HepG2 (cell line): Measurements from ENCODE around the gene OPN1LW. TPM values are rescaled to one million over a fixed set of nuclear protein-coding genes. Genes with fewer than 3 reads are reported as not detected.

ENCODE experiments used
- ATAC-seq: fragments of 200-7000 bp; cut with Tn5 transposase; 3 replicates; pipeline ENCODE4 v1.9.1; 2020; ENCODE audit warnings: mild to moderate bottlenecking, moderate library complexity
- BruUV-seq: library from RNA; stranded (reverse); fragments of 400-500 nt; replicated peaks from 2 replicates; lab custom pipeline; 2021; lab: Mats Ljungman, UMichigan
- CTCF ChIA-PET: fragments of 300-600 bp; formaldehyde crosslinking; extraction: SDS; loops from one replicate; lab custom pipeline; 2021; ENCODE audit warnings: low total read pairs, inconsistent platforms, low intra/inter-chr PET ratio; lab: Yijun Ruan, JAX
- POLR2A ChIA-PET: fragments of 350-600 bp; sonication (Branson Sonifier 250); formaldehyde crosslinking; loops from one replicate; lab custom pipeline; 2020; ENCODE audit warnings: antibody characterized with exemption, inconsistent platforms; lab: Yijun Ruan, JAX
- DNase-seq: peaks from one replicate; pipeline ENCODE4 v3.0.0-alpha.2; 2015; ENCODE audit warnings: low spot score
- FAIRE-seq: peaks from 3 replicates; lab custom pipeline; 2011; peaks lifted over from hg19 to GRCh38; lab: Jason Lieb, UNC
- H2AFZ ChIP-seq: one replicate; pipeline ENCODE4 v1.6.1; 2011; ENCODE audit warnings: low read length, inconsistent platforms
- H3K27ac ChIP-seq: fragments of 300-600 bp; 3 replicates; pipeline ENCODE4 v1.8.0; 2011; ENCODE audit warnings: mixed run types, mild to moderate bottlenecking, mixed read lengths, low read length, inconsistent platforms; ENCODE audit not compliant: insufficient read depth; ENCODE audit errors: extremely low read length
- H3K27me3 ChIP-seq, 2 experiments: fragments of 200-600 bp in 1 of 2; 2 replicates in 1 of 2; 3 replicates in 1 of 2; pipeline versions ENCODE4 v1.6.0 to v1.8.0; 2011; ENCODE audit warnings: low read length in 2 of 2, mild to moderate bottlenecking in 2 of 2, moderate library complexity in 2 of 2, inconsistent platforms in 1 of 2; ENCODE audit not compliant: insufficient read depth in 2 of 2, control insufficient read depth in 1 of 2
- H3K36me3 ChIP-seq, 2 experiments: fragments of 200-600 bp in 1 of 2; replicated peaks in 1 of 2; 2 replicates in 1 of 2; 3 replicates in 1 of 2; pipeline versions ENCODE4 v1.5.1 to v1.8.0; 2011; ENCODE audit warnings: low read length in 2 of 2, inconsistent platforms in 1 of 2; ENCODE audit not compliant: insufficient read depth in 2 of 2, control insufficient read depth in 1 of 2
- H3K4me1 ChIP-seq: 2 replicates; pipeline ENCODE4 v1.5.1; 2012; ENCODE audit warnings: low read length, inconsistent platforms; ENCODE audit not compliant: insufficient read depth
- H3K4me2 ChIP-seq: 2 replicates; pipeline ENCODE4 v1.6.0; 2011; ENCODE audit warnings: low read depth, low read length, inconsistent platforms
- H3K4me3 ChIP-seq, 3 experiments: fragments of 200-600 bp in 1 of 3; sonication (generic), shearing (Covaris generic) in 1 of 3; replicated peaks in 1 of 3; 2 replicates each; pipeline ENCODE4 v1.5.1; 2011 to 2016; ENCODE audit warnings: low read length in 3 of 3, inconsistent platforms in 2 of 3, low read depth in 2 of 3, mild to moderate bottlenecking in 2 of 3, control low read depth in 1 of 3, mixed read lengths in 1 of 3; ENCODE audit not compliant: insufficient read depth in 1 of 3
- H3K79me2 ChIP-seq: one replicate; pipeline ENCODE4 v1.6.1; 2011; ENCODE audit warnings: low read length, inconsistent platforms; ENCODE audit not compliant: insufficient read depth
- H3K9ac ChIP-seq: 2 replicates; pipeline ENCODE4 v1.6.0; 2011; ENCODE audit warnings: mild to moderate bottlenecking, low read depth, low read length, inconsistent platforms; ENCODE audit not compliant: insufficient read depth
- H3K9me3 ChIP-seq: 2 replicates; pipeline ENCODE4 v1.5.1; 2012; ENCODE audit warnings: mild to moderate bottlenecking, low read length
- H4K20me1 ChIP-seq: 2 replicates; pipeline ENCODE4 v1.6.0; 2011; ENCODE audit warnings: inconsistent platforms, mild to moderate bottlenecking, low read length, moderate library complexity; ENCODE audit not compliant: insufficient read depth
- AGO2 ChIP-seq: fragments of 200-400 bp; formaldehyde crosslinking; optimal IDR thresholded peaks from 2 replicates; pipeline ENCODE3; 2017; ENCODE audit warnings: mild to moderate bottlenecking, low read depth, low read length, moderate library complexity
- ARID4A ChIP-seq: sonication (generic); formaldehyde crosslinking; IDR thresholded peaks from 2 replicates; pipeline ENCODE4 v1.5.0; 2020; ENCODE audit warnings: mild to moderate bottlenecking, missing genetic modification reagents, borderline replicate concordance
- MAZ ChIP-seq, 2 experiments: sonication (generic) in 1 of 2; formaldehyde crosslinking in 1 of 2; IDR thresholded peaks; 2 replicates each; pipeline versions ENCODE4 v1.5.0 to v1.6.1; 2012 to 2020; ENCODE audit warnings: low read depth in 2 of 2, mild to moderate bottlenecking in 2 of 2, borderline replicate concordance in 1 of 2, improper control_type of control experiment in 1 of 2, low read length in 1 of 2, missing genetic modification reagents in 1 of 2, moderate library complexity in 1 of 2
- POLR2A ChIP-seq, 2 experiments: IDR thresholded peaks; 2 replicates each; pipeline ENCODE4 v1.6.1; 2011; ENCODE audit warnings: low read depth in 2 of 2, low read length in 2 of 2, mild to moderate bottlenecking in 1 of 2, moderate library complexity in 1 of 2; ENCODE audit not compliant: insufficient read depth in 1 of 2
- RBFOX2 ChIP-seq: fragments of 200-400 bp; formaldehyde crosslinking; IDR thresholded peaks from 2 replicates; pipeline ENCODE4 v1.6.1; 2017; ENCODE audit warnings: low read depth, mild to moderate bottlenecking, low read length
- REPIN1 ChIP-seq: sonication (generic); formaldehyde crosslinking; IDR thresholded peaks from 2 replicates; pipeline ENCODE4 v1.8.0; 2022; ENCODE audit warnings: missing genetic modification reagents, low read depth, mild to moderate bottlenecking, borderline replicate concordance
- UBTF ChIP-seq: sonication (generic); formaldehyde crosslinking; IDR thresholded peaks from 2 replicates; pipeline ENCODE4 v1.4.0; 2020; ENCODE audit warnings: mild to moderate bottlenecking, missing genetic modification reagents
- ZNF362 ChIP-seq: sonication (generic); formaldehyde crosslinking; IDR thresholded peaks from 2 replicates; pipeline ENCODE4 v1.4.0; 2020; ENCODE audit warnings: missing genetic modification reagents, mild to moderate bottlenecking, borderline replicate concordance
- ZNF382 ChIP-seq: sonication (generic); formaldehyde crosslinking; IDR thresholded peaks from 2 replicates; pipeline ENCODE4 v1.5.0; 2020; ENCODE audit warnings: missing genetic modification reagents, mild to moderate bottlenecking, borderline replicate concordance
- ZNF740 ChIP-seq: sonication (generic); formaldehyde crosslinking; IDR thresholded peaks from 2 replicates; pipeline ENCODE4 v1.4.0; 2020; ENCODE audit warnings: missing genetic modification reagents
- WGBS: methylation state at CpG from one replicate; pipeline ENCODE4 v1.1.6; 2017; ENCODE audit warnings: low lambda C conversion rate; 5-methylcytosine and 5-hydroxymethylcytosine counted together
- in situ Hi-C: cut with HindIII; loops from 2 replicates; pipeline ENCODE4 v1.10.0; 2017; ENCODE audit warnings: low pct_unique_long_range_greater_than_20kb; ENCODE audit not compliant: extremely low pct_ligation_motif_present
- intact Hi-C: fragments of 100-400 bp; cut with micrococcal nuclease; formaldehyde crosslinking; loops from one replicate; pipeline ENCODE4 v1.10.0; 2022; ENCODE audit not compliant: unreplicated experiment
- polyA plus RNA-seq, 8 experiments: library from polyadenylated mRNA; depleted of rRNA in 3 of 8; stranded (reverse) in 7 of 8; unstranded in 1 of 8; fragments of >200 nt; fragmentation: Illumina TruSeq in 4 of 8; extraction: Trizol in 4 of 8; gene quantifications; 2 replicates each; pipeline versions ENCODE4 v1.2.1 to v1.2.3, GENCODE V29; 2011 to 2016; ENCODE audit warnings: low read depth in 4 of 8, missing spikeins in 1 of 8, mixed read lengths in 1 of 8; ENCODE audit not compliant: insufficient read depth in 1 of 8
- total RNA-seq, 5 experiments: library from RNA; depleted of rRNA; stranded (reverse); fragments of >200 nt; fragmentation: Illumina TruSeq; extraction: Trizol; gene quantifications; 2 replicates each; pipeline ENCODE4 v1.2.3, GENCODE V29; 2016; ENCODE audit warnings: low read depth in 1 of 5

Gene OPN1LW
- total and polyA plus RNA-seq, 2 of the 13 experiments (the other 11 are each of a cell fraction or from before 2014, with no cell fraction given): not detected

GRCh38 chrX:154097003-154097588 is 46.9 kb upstream of the OPN1LW start:
- Histone ChIP-seq H4K20me1 (peaks cover 28% of the 10 kb centered on the region), H3K9me3 (no peaks in the 10 kb centered on the region), H3K4me1 (peaks cover 45% of the 10 kb centered on the region), H3K27me3 (no peaks in the 10 kb centered on the region), H3K36me3 (no peaks in the 10 kb centered on the region), H3K4me2 (peak overlapping the region; percentile 74), H3K9ac (peak overlapping the region; percentile 77), H3K79me2 (peaks cover 44% of the 10 kb centered on the region), H3K27ac (peak overlapping the region; percentile 70), H3K4me3 (peak overlapping the region; percentile 74 to 79 (median 76)), H2AFZ (no peak overlapping the region)
- POLR2A ChIA-PET: interaction anchor here (0.6 to 0.9 kb wide), 2 partner anchors 57 to 84 kb away, joined by 3 to 4 read pairs; no protein-coding TSS in a partner anchor
- CTCF ChIA-PET: no interaction called here
- BruUV-seq: no TSS peak
- WGBS: 3% methylated on average over 4 of the region's 80 CpGs
- intact Hi-C loops (no loop called here), in situ Hi-C loops (no loop called here)
- DNase-seq (peak; percentile 58), ATAC-seq (peak; percentile 68), FAIRE-seq (no peak)
- TF ChIP-seq ZNF362 (CRISPR knock-in tag) (no peak), ZNF740 (CRISPR knock-in tag) (peak; percentile 32; the same call in 1 of the 2 replicates), MAZ (IDR thresholded peaks at IDR 0.05; ENCODE audit: borderline replicate concordance, low read depth, low read length) (peak; percentile 74), MAZ (CRISPR knock-in tag; IDR thresholded peaks at IDR 0.05; ENCODE audit: low read depth) (no peak), RBFOX2 (peak; percentile 71), AGO2 (peak; percentile 33), UBTF (CRISPR knock-in tag) (0 out of 2 replicates have a peak, but pooled peaks have one; percentile 19), ZNF382 (CRISPR knock-in tag) (no peak), REPIN1 (CRISPR knock-in tag) (no peak), POLR2A (IDR thresholded peaks at IDR 0.05; ENCODE audit: insufficient read depth in 1 of 2, low read depth in 2 of 2, low read length in 2 of 2) (0 out of 4 replicates have a peak, but pooled peaks of 1 of the 2 experiments have one; percentile 36), ARID4A (0 out of 2 replicates have a peak, but pooled peaks have one; percentile 17)
